GM19438 (cell line): ENCODE data around the gene BCAT1.
"Not testable (repeated sequence)": the region's sequence is repeated elsewhere in the genome, so short reads cannot be mapped to it uniquely, and the experiment has no call there.

Experiments
- ATAC-seq: cut with Tn5 transposase; IDR thresholded peaks from one replicate; pipeline ENCODE4 v1.9.1; 2021; ENCODE audit warnings: low read depth; ENCODE audit not compliant: unreplicated experiment

The BCAT1 gene

DNA sequence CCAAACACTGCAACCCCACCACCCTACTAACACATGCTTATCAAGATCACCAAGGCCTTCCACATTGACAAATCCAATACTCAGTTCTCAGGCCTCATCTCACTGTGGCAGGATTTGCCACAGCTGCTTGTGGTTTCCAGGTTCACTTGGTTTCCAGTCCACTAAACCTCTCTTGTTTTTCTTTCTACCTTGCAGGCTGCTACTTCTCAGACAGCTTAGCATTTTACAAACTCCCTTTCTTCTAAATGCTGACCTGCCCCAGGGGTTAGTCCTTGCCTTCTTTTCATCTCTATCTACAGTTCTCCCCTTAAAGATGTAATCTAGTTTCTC is 84.1 kb downstream of the BCAT1 start:
- ATAC-seq: no peak

DNA sequence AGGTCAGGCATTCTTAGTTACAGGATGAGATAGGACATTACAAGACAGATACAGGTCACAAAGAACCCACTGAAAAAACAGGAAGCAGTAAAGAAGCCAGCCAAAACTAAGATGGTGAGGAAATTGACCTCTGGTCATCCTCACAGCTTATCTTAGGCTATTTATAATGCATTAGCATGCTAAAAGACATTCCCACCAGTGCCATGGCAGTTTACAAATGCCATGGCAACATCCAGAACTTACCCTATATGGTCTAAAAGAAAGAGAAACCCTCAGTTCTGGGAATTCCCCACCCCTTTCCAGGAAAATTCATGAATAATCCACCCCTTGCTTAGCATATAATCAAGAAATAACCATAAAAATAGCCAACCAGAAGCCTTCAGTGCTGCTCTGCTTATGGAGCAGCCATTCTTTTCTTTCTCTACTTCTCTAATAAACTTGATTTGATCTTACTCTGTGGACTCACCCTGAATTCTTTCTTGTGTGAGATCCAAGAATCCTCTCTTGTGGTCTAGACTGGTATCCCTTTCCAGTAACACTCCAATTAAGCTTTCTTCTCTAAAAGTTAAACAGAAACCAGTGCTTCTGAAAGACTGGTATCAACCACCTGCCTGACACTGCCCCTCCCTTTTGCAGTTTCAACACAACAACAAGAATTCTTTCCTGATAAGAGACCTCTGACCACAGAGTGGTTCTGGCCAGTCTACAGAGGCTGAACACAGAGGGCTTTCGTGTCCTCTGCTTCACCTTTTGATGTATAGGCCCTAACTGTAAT is 86.9 kb downstream of the BCAT1 start:
- peak; percentile 65 for ATAC-seq

GRCh38 chr12:24860546-24860945 is 88.4 kb downstream of the BCAT1 start:
- no peak for ATAC-seq

- no peak for ATAC-seq
These were observed 92.4 kb downstream of the BCAT1 start for GRCh38 chr12:24856541-24856940.

DNA sequence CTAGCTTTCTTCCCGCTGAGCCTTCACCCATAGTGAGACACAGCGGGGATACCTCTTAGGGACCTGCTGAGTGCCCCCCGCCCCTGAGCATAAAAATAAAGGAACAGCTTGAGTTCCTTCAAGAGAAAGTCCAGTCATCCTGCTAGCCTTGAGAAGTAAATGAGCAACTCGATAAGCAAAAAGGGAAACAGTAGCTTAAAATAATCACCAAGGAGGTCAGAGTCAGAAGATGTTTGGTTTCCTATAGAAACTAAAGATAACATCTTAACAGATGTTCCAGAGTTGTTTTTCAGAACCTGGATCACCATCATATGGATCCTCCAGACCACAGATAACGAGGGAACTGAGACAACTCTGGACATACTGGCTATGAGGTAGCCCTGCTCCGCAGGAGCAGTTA is 94.0 kb downstream of the BCAT1 start:
- ATAC-seq: no peak

- no peak for ATAC-seq
These were observed 94.9 kb downstream of the BCAT1 start for GRCh38 chr12:24854017-24854416.

GRCh38 chr12:24853588-24853987 is 95.3 kb downstream of the BCAT1 start:
- ATAC-seq: no peak

DNA sequence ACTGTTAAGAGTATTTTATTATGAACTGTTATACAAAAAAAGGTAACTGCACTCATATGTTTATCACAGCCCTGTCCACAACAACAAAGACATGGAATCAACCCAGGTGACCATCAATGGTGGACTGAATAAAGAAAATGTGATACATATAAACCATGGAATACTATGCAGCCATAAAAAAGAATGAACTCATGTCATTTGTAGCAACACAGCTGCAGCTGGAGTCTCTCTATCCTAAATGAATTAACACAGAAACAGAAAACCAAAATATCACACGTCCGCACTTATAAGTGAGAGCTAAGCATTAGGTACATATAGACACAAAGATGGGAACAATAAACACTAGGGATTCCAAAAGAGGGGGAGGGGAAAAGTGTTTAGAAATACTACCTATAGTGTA is 95.8 kb downstream of the BCAT1 start:
- ATAC-seq: no peak

DNA sequence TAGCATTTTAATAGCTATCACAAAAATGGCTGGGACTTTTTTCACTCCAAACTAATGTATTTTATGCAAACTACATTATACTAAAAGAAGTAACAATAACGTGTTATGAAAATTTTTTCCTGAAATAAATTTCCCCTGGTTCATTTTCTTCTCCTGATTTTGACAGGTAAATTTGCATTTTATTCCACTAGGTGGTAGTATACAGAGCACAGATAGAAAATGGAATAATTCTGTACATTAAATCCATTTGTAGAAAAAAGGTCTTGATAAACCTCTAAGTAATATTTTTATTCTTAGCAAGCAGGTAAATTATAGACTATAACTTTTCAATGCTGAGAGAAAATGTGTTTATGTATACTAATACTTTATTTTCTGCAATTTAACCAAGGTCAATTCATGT is 96.5 kb downstream of the BCAT1 start:
- no peak for ATAC-seq

DNA sequence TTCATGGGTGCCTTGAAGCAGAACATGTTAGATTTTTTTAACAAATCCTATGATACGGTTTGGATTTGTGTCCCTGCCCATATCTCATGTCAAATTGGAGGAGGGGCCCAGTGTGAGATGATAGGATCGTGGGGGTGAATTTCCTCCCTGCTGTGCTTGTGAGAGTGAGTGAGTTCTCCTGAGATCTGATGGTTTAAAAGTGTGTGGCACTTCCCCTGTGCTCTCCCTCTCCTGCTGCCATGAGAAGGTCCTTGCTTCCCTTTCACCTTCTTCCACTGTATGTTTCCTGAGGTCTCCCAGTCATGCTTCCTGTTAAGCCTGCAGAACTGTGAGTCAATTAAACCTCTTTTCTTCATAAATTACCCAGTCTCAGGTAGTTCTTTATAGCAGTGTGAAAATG is 97.0 kb downstream of the BCAT1 start:
- not testable (repeated sequence) for ATAC-seq

DNA sequence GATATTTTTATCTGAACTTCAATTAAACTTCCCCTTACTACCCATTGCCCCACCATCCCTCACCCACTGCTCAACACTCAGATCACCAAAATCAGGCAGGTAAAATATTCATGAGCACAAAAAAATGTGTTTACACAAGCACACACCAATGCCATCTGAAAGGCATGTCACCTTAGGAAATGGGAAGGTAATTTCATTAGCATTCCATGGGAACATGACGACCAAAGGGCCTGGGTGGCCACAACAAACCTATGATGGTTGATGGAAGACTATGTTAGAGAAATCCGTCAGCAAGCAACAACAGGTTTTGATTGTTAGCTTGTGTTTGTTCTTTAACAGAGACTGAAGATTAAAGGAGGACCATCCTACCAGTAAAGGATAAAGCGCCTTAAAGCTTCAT is 97.6 kb downstream of the BCAT1 start:
- no peak for ATAC-seq

GRCh38 chr12:24850496-24850895 is 98.4 kb downstream of the BCAT1 start:
- no peak for ATAC-seq

GRCh38 chr12:24848941-24849477 is 99.9 kb downstream of the BCAT1 start:
- ATAC-seq: no peak

GRCh38 chr12:24846689-24847088 is 102.2 kb downstream of the BCAT1 start:
- no peak for ATAC-seq

DNA sequence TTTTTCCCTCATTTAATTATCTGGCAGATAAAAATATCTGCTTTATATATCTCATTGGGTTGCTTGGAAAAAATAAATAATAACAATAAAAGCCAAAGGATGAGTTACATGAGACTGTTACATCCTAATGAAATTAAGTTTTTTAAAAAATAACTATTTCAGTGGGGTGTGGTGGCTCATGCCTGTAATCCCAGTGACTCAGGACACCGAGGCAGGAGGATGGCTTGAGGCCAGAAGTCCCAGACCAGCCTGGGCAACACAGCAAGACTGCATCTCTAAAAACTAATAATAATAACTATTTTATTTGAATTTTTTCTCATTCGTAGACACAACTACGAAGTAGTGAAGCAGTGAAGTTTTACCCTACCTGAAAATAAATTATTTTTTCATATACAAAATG is 103.3 kb downstream of the BCAT1 start:
- ATAC-seq: no peak

GRCh38 chr12:24840046-24840800 is 108.7 kb downstream of the BCAT1 start:
- ATAC-seq: no peak

- ATAC-seq: peak; percentile 80
These were observed 109.6 kb downstream of the BCAT1 start for GRCh38 chr12:24839268-24839791.

- ATAC-seq: peak; percentile 52
These were observed 110.4 kb downstream of the BCAT1 start for GRCh38 chr12:24838531-24838950.

DNA sequence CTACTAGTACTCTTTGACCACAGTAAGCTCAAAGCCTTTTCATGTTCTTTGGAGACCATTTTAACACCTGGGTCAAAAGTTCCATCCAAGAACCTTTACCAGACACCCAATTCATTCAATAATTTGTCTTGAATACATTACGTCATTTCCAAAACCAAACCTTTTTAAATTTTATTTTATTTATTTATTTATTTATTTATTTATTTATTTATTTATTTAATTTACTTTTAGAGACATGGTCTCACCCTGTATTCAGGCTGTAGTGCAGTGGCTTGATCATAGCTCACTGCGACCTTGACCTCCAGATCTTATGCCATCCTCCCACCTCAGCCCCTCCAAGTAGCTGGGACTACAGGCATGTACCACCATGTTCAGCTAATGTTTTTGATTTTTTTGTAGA is 113.5 kb downstream of the BCAT1 start:
- no peak for ATAC-seq

- ATAC-seq: no peak
These were observed 115.4 kb downstream of the BCAT1 start for GRCh38 chr12:24833513-24833912.

- ATAC-seq: no peak
These were observed 124.9 kb downstream of the BCAT1 start for GRCh38 chr12:24823808-24824515.
